ENCODE results near the gene CER1.

GRCh38 chr9:14741369-14741768, 18.8 kb upstream of the CER1 start:
- no peak for TF ChIP-seq ZC3H10 (CRISPR knock-in tag; IDR thresholded peaks at IDR 0.05)
- TF ChIP-seq ZFP30 (CRISPR knock-in tag; IDR thresholded peaks at IDR 0.05) = no peak
- TF ChIP-seq ZNF565 (CRISPR knock-in tag; conservative IDR thresholded peaks at IDR 0.05; ENCODE audit: low read depth) = no peak
- no peak for TF ChIP-seq RARB (CRISPR knock-in tag; IDR thresholded peaks at IDR 0.05)
- TF ChIP-seq OSR1 (CRISPR knock-in tag; IDR thresholded peaks at IDR 0.05) = no peak
- no peak for TF ChIP-seq PATZ1 (CRISPR knock-in tag; IDR thresholded peaks at IDR 0.05; ENCODE audit: borderline replicate concordance)
- TF ChIP-seq PPARA (CRISPR knock-in tag; IDR thresholded peaks at IDR 0.05; ENCODE audit: borderline replicate concordance) = no peak
- TF ChIP-seq CREB5 (CRISPR knock-in tag; IDR thresholded peaks at IDR 0.05; ENCODE audit: low read depth) = no peak
- TF ChIP-seq BACH2 (CRISPR knock-in tag; IDR thresholded peaks at IDR 0.05; ENCODE audit: borderline replicate concordance) = no peak
- TF ChIP-seq TSHZ2 (CRISPR knock-in tag; IDR thresholded peaks at IDR 0.05) = no peak
- TF ChIP-seq POU6F1 (CRISPR knock-in tag; IDR thresholded peaks at IDR 0.05; ENCODE audit: borderline replicate concordance, low read depth) = no peak
